ENCODE data around the gene TRIM7.
"Not testable (repeated sequence)": the region's sequence is repeated elsewhere in the genome, so short reads cannot be mapped to it uniquely, and the experiment has no call there.

TRIM7 gene

DNA sequence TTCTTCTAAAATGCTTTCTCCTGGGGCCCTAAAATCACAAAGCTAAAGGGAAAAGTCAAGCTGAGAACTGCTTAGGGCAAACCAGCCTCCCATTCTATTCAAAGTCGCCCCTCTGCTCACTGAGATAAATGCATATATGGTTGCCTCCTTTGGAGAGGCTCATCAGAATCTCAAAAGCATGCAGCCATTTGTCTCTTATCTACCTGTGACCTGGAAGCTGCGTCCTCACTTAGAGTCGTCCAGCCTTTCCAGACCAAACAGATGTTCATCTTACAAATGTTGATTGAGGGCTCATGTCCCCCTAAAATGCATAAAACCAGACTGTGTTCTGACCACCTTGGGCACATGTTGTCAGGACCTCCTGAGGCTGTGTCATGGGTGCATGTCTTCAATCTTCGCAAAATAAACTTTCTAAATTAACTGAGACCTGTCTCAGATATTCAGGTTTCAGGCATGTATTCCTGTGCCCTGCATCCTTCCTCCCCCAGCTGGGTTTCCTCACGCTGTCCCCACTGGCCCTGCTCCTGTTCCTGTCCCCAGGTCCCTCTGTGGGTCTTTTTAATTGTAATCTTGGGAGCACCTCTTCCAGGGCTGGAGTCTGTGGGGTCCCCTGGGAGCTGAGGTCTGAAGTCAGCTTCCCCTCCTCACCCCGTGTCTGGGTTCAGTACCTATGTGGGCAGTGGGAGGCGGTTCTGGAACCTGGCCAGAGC lies 57.9 kb downstream of the TRIM7 start, which contains the start of gene OR2V2:
TSS of gene OR2V2 (plus strand) at position 660 of the 710 bp plus-strand sequence. CDS start 7,357 bp downstream, outside the sequence.
- not testable (repeated sequence) for DNase-seq

DNA sequence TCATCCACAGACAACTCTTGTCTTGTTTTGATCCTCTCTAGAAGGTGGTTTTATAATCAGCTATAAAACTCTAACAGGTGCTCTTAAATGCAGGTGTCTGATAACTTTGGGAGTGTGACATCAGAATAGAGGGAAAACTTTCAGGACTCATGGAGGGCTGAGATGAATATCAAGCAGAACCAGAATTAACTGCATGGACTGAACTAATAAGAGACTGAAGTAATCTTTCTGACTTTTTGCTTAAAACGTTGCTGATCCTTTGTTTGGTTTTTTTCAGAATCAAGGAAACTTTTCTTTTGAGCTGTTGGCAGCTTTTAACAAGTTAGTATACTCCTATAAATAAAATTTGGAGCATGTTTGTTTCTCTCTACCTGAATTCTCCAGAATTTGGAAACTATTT lies 59.9 kb downstream of the TRIM7 start:
- DNase-seq: no peak
